Measurements from ENCODE around the gene CLPSL1.

The CLPSL1 gene

GRCh38 chr6:35759426-35759825 is 21.4 kb upstream of the CLPSL1 start:
- DNase-seq (ENCODE audit: low read depth), result no peak

- no peak for DNase-seq (ENCODE audit: low read depth)
These were observed 15.1 kb upstream of the CLPSL1 start for GRCh38 chr6:35765739-35766138.

- no peak for DNase-seq (ENCODE audit: low read depth)
These were observed 11.6 kb upstream of the CLPSL1 start for GRCh38 chr6:35769211-35769610.

DNA sequence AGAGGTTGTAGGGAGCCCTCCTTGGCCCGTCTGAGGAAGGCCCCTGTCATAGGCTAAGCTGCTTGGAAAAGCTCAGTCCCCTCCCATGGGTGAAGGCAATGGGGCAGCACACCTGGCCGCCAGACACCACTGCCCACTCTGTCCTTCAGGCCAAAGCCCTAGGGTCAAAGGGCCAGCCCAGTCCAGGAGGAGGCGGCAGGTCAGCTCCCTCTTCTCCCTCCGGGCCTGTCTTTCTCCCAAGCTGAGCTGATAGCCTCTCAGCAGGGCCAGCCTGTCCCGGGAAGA is 9.5 kb upstream of the CLPSL1 start:
- no peak for DNase-seq (ENCODE audit: low read depth)

GRCh38 chr6:35774116-35774794 is 6.6 kb upstream of the CLPSL1 start:
- DNase-seq (ENCODE audit: low read depth), result no peak

DNA sequence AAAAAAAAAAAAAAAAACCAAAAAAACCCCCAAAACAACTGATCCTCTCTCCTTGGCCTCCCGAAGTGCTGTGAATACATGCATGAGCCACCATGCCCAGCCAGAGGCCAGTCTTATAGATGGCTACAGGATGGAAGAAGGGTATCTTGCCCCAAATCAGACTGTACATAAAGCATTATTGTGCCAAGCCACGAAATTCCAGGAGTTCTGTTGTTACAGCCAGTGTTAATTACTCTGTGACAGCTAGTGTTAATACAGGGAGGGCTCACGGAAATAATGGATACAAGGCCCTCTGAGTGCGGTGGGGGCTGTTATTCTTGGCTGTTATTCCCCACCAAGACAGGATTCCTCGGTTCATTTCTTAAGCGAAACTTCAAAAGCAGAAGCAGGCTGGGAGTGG is 5.8 kb upstream of the CLPSL1 start:
- no peak for DNase-seq (ENCODE audit: low read depth)

DNA sequence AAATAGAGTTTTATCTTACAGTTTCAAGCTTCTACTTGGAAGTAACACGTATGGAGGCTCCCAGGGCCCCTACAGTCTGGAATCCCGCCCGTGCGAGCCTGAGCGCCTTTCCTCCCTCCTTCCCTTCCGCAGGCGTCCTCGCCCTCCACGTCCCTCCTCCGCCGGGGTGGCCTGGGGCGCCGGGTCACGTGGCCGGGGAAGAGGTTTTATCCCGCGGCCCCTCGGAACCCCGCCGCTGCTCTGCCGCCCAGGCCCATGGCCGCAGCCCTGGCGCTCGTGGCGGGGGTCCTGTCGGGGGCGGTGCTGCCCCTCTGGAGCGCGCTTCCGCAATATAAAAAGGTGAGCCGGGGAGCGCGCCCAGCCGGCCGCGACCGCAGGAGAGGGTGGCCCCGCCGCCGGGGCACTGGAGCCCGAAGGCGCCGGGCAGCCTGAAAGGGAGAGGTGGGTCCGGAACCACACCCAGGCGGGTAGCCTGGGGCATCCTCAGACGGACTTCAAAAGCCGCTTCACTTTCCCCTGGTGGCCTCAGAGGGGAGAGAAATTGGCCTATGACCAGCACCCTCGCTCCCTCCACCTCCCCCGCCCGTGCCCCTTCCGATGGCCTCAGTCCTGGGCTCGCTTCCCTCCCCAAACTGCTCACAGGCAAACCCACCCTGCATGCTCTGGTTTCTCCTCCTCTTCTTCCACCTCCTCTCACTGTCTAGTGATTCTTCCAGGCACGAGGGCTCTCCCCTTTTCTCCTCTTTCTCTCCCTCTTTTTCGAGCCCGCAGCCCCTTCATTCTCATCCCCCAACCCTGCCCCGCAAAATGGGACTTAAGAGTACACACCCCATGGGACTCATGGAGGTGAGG is 4.2 kb upstream of the CLPSL1 start, which contains the start of gene CLPSL2:
Gene CLPSL2 (plus strand): TSS at position 235 of the 852 bp plus-strand sequence. CDS start 21 bp downstream, at position 256.
- DNase-seq (ENCODE audit: low read depth), result no peak

GRCh38 chr6:35777356-35778102 is 3.3 kb upstream of the CLPSL1 start:
- no peak for DNase-seq (ENCODE audit: low read depth)

DNA sequence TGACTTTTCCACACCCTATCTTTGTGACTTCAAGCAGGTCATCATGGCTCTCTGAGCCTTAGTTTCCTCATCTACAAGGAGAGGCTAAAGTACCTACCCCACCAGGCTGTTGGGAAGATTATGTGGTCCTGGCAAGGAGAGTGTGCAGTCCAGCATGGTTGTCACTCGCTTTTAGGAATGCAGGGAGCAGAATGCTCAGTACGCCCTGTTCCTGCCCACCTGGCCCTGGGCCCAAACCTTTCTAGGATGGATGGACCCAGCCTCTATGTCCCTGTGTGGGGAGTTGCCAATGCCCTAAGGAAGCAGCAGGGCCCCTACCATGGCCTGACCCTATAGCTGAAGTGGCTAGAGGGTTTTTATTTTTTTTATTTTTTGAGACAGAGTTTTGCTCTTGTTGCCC is 2.4 kb upstream of the CLPSL1 start:
- no peak for DNase-seq (ENCODE audit: low read depth)

DNA sequence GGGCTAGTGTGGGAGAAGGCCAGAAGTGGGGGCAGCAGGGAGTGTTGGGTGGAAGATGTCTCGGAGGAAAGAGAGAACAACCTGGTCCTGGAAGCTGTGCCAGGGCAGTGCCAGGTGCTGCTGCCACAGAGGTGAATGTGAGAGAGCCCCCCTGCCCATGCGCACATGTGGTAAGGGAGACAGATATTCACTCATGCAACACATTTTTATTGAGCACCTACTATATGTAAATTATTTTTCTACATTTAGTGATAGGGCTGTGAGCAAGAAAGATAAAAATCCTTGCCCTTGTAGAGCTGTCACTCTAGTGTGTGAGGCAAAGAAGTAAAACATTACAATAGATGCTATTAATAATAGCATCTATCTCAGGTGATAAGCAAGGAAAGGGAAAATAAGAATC is 471 bp downstream of the CLPSL1 start:
- no peak for DNase-seq (ENCODE audit: low read depth)

DNA sequence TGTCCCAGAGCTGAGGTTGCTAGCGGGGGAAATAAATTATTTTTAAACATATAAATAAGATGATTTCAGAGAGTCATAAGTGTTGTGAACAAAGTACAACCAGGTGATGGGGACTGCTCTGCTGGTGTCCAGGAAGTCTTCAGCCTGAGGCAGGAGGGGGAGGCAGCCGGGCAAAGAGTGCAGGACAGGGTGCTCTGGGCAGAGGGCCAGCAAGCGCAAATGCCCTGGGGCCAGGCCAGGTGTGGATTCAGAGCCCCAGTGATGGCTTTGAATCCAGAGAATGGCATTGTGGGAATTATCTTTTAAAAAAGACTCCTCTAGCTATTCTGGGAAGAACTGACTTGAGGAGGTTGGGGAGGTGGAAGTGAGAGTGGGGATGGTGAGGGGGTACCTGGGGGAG is 1.6 kb downstream of the CLPSL1 start:
- no peak for DNase-seq (ENCODE audit: low read depth)

DNA sequence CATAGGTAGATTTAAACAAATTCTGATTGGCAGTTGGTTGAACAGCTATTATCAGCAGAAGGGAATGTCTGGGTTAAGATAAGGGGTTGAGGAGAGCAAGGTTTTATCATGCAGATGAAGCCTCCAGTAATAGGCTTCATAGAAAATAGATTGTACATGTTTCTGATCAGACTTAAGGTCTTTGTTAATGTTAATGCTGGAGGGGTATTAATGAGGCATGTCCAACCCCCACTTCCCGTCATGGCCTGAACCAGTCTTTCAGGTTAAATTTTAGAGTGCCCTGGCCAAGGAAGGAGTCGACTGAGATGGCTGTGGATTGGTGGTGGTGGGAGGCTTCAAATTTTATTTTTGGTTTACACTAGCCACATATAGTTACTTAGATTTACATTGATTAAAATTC is 3.4 kb downstream of the CLPSL1 start:
- DNase-seq (ENCODE audit: low read depth), result no peak

DNA sequence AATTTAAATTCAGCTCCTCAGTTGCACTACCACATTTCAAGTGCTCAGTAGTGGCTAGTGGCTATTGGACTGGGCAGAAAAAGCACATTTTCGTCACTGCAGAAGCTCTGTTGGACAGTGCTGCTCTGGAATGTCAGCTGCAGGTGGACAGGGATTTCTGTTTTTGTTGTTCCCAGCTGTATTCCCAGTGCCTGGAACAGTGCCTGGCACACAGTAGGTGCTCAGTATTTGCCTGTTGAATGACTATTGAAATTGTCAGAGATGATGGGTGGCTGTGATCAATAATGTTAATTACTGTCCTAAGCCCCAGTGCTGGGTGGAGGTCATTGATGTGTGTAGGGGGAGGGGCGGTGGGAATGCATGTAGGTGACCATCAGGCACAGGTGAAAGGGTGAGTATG is 5.5 kb downstream of the CLPSL1 start:
- DNase-seq (ENCODE audit: low read depth), result no peak

DNA sequence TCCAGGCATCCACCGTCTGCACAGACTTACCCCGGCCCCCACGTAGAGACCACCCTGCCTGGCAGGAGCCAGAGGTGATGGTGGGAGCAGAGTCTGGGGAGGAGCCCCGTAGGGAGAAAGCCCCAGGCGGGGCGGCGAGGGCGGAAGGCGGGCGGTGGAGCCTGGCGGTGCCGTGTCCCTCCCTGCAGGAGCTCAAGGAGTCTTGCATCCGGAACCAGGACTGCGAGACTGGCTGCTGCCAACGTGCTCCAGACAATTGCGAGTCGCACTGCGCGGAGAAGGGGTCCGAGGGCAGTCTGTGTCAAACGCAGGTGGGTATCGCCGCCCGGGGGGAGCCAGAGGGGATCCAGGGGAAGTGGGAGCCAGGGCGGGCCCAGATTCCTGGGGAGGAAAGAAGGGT is 6.0 kb downstream of the CLPSL1 start:
- no peak for DNase-seq (ENCODE audit: low read depth)

DNA sequence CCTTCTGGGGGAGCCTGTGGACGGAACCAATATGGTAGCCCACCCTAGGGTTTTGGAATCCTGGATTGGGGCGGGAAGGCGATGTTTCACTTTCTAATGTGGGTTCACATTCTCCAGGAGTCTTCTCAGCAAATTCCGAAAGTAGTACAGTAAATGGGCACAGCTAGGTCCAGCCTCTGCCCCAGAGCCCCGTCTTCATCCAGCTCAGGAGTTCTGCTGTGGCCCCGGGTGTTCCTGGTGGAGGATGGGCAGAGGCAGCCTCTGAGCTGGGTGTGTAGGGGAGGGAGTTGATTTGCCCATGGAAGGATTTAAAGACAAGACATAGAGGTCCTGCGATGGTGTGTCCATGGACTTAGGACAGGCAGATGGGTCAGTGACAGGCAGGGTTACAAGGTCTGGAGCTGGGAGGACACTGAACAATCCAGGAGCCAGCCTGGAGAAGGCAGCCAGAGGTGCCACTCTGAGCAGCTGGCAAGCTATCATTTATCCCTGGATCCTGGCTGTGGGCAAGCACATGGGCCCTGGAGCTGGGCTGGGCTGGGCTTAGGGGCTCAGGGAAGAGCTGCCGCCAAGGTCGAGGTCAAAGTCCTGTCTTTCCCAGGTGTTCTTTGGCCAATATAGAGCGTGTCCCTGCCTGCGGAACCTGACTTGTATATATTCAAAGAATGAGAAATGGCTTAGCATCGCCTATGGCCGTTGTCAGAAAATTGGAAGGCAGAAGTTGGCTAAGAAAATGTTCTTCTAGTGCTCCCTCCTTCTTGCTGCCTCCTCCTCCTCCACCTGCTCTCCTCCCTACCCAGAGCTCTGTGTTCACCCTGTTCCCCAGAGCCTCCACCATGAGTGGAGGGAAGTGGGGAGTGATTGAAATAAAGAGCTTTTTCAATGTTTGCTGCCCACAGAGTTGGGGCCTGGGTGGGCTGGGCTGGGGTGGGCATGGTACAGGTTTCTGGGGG is 6.7 kb downstream of the CLPSL1 start:
- DNase-seq (ENCODE audit: low read depth), result no peak

GRCh38 chr6:35788423-35788982 is 7.7 kb downstream of the CLPSL1 start:
- no peak for DNase-seq (ENCODE audit: low read depth)

GRCh38 chr6:35790683-35791082 is 9.9 kb downstream of the CLPSL1 start:
- DNase-seq (ENCODE audit: low read depth), result no peak

GRCh38 chr6:35794536-35795452 is 14.0 kb downstream of the CLPSL1 start:
- no peak for DNase-seq (ENCODE audit: low read depth)

DNA sequence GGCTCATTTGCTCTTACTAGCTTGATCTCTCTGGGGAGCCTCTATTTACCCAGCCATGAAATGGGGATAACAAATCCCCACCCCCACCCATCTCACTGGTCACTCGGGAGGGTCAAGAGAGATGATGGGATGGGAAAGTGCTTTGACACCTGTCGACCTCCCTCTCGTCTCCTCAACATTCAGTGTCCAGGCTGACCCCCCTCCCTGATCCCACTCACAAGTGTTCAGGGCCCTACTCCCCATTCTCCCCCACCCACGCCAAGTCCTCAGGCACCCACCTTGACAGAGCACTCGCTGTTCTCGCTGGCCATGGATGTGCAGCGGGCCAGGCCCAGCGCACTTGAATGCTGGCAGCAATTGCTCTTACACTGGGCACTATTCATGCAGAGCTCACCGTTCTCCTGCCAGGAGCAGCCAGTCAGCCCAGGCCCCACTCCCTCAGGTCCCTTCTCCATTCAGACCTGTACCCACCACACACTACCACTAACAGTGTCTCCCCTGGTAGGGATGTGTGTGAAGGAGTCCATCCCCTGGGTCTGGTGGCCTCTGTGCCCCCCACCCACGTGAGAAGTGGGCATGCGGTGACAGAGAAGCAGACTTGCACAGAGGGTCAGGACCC is 14.7 kb downstream of the CLPSL1 start:
- DNase-seq (ENCODE audit: low read depth), result no peak

DNA sequence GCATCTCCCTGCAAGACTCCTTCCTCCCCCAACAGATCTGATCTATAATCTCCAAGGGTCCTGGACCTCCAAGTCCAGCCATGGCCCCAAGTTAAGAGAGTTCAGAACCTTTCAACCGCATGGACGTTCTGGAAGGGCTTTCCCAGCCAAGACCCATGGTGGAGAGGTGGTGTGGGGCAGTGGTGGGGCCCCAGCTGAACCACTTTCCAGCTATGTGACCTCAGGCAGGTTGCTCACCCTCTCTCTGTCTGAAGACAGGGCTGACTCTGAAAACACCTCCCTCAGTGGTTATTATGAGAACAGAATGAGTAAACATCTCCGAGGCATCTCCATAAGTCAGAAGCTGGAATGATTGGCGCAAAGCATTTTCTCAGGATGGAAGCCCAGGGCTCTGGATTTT is 15.4 kb downstream of the CLPSL1 start:
- no peak for DNase-seq (ENCODE audit: low read depth)
